ENCODE measurements around the gene S1PR4.

DNA sequence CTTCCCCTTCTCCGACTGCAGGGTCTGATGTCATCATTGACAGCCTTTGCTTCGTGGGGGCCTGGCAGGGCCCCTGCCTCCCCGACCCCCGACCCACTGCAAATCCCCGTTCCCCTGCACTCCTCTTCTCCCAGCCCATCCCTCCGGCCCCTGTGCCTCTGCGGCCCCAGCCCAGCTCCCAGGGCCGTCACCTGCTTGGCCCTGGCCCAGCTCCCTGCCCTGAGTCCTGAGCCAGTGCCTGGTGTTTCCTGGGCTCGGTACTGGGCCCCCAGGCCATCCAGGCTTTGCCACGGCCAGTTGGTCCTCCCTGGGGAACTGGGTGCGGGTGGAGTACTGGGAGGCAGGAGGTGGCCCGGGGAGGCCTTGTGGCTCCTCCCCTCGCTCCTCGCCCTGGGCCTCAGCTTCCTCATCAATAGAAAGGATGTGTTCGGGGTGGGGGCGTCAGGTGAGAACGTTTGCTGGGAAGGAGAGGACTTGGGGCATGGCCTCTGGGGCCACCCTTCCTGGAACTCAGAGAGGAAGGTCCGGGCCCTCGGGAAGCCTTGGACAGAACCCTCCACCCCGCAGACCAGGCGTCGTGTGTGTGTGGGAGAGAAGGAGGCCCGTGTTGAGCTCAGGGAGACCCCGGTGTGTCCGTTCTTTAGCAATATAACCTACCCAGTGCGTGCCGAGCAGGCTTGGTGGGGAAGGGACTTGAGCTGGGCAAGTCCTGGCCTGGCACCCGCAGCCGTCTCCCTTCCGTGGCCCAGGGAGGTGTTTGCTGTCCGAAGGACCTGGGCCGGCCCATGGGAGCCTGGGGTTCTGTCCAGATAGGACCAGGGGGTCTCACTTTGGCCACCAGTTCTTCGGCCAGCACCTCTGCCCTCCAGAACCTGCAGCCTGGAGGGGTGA is 30.0 kb downstream of the S1PR4 start:
- TF ChIP-seq, protein P1, sequence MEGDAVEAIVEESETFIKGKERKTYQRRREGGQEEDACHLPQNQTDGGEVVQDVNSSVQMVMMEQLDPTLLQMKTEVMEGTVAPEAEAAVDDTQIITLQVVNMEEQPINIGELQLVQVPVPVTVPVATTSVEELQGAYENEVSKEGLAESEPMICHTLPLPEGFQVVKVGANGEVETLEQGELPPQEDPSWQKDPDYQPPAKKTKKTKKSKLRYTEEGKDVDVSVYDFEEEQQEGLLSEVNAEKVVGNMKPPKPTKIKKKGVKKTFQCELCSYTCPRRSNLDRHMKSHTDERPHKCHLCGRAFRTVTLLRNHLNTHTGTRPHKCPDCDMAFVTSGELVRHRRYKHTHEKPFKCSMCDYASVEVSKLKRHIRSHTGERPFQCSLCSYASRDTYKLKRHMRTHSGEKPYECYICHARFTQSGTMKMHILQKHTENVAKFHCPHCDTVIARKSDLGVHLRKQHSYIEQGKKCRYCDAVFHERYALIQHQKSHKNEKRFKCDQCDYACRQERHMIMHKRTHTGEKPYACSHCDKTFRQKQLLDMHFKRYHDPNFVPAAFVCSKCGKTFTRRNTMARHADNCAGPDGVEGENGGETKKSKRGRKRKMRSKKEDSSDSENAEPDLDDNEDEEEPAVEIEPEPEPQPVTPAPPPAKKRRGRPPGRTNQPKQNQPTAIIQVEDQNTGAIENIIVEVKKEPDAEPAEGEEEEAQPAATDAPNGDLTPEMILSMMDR (IDR thresholded peaks at IDR 0.05; ENCODE audit: insufficient read depth, low read length, poor library complexity, severe bottlenecking) = no peak
- TF ChIP-seq EZH2phosphoT487 (conservative IDR thresholded peaks at IDR 0.05; ENCODE audit: low read length) = no peak

All from SU-DHL-6 (cell line).